HG03039 (cell line): ENCODE data around the gene STK32C.
"Not testable (repeated sequence)": the region's sequence is repeated elsewhere in the genome, so short reads cannot be mapped to it uniquely, and the experiment has no call there.

ENCODE experiments used
- ATAC-seq: cut with Tn5 transposase; IDR thresholded peaks from one replicate; pipeline ENCODE4 v1.9.1; 2021; ENCODE audit warnings: mild to moderate bottlenecking, moderate library complexity; ENCODE audit not compliant: unreplicated experiment

Gene STK32C

DNA sequence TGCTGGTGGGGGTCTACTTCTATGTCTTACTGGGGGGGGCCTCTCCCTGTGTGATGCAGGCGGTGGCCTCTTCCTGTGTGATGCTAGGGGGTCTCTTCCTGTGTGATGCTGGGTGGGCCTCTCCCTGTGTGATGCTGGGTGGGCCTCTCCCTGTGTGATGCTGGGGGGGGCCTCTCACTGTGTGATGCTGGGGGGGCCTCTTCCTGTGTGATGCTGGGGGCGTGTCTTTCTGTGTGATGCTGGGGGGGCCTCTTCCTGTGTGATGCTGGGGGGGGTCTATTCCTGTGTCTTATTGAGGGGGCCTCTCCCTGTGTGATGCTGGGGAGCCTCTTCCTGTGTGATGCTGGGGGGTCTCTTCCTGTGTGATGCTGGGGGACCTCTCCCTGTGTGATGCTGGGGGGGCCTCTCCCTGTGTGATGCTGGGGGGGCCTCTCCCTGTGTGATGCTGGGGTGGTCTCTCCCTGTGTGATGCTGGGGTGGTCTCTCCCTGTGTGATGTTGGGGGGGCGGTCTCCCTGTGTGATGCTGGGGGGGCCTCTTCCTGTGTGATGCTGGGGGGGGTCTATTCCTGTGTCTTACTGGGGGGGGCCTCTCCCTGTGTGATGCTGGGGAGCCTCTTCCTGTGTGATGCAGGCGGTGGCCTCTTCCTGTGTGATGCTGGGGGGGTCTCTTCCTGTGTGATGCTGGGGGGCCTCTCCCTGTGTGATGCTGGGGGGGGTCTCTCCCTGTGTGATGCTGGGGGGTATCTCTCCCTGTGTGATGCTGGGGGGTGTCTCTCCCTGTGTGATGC lies 146.7 kb downstream of the STK32C start:
- ATAC-seq = not testable (repeated sequence)

DNA sequence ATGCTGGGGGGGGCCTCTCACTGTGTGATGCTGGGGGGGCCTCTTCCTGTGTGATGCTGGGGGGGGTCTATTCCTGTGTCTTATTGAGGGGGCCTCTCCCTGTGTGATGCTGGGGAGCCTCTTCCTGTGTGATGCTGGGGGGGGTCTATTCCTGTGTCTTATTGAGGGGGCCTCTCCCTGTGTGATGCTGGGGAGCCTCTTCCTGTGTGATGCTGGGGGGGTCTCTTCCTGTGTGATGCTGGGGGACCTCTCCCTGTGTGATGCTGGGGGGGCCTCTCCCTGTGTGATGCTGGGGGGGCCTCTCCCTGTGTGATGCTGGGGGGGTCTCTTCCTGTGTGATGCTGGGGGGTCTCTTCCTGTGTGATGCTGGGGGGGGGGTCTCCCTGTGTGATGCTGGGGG lies 147.5 kb downstream of the STK32C start:
- ATAC-seq = not testable (repeated sequence)

DNA sequence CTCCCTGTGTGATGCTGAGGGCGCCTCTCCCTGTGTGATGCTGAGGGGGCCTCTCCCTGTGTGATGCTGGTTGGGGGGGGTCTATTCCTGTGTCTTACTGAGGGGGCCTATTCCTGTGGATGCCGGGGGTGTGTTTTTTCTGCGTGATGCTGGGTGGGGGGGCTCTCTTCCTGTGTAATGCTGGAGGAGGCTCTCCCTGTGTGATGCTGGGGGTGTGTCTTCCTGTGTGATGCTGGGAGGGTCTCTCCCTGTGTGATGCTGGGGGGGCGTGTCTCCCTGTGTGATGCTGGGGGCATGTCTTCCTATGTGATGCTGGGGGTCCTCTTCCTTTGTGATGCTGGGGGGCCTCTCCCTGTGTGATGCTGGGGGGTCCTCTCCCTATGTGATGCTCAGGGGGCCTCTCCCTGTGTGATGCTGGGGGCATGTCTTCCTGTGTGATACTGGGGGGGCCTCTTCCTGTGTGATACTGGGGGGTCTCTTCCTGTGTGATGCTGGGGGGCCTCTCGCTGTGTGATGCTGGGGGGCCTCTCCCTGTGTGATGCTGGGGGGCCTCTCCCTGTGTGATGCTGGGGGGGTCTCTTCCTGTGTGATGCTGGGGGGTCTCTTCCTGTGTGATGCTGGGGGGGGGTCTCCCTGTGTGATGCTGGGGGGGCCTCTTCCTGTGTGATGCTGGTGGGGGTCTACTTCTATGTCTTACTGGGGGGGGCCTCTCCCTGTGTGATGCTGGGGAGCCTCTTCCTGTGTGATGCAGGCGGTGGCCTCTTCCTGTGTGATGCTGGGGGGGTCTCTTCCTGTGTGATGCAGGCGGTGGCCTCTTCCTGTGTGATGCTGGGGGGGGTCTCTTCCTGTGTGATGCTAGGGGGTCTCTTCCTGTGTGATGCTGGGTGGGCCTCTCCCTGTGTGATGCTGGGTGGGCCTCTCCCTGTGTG lies 148.2 kb downstream of the STK32C start:
- not testable (repeated sequence) for ATAC-seq

DNA sequence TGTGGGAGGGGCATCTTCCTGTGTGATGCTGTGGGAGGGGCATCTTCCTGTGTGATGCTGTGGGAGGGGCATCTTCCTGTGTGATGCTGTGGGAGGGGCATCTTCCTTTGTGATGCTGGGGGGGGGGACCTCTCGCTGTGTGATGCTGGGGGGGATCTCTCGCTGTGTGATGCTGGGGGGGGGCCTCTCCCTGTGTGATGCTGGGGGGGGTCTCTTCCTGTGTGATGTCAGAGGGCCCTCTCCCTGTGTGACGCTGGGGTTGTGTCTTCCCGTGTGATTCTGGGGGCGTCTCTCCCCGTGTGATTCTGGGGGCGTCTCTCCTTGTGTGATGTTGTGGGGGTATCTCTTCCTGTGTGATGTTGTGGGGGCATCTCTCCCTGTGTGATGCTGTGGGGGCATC lies 148.9 kb downstream of the STK32C start:
- no peak for ATAC-seq

- no peak for ATAC-seq
Observed at GRCh38 chr10:132158122-132158741, 149.5 kb downstream of the STK32C start.
